ENCODE results near the gene OTOGL.
A peak's percentile ranks its signal among the peaks of the same experiment; 100 is the strongest.

The OTOGL gene

GRCh38 chr12:80099259-80099658 is at the start of gene OTOGL:
Gene OTOGL (plus strand): TSS chr12:80099537. CDS start chr12:80209432, 109,895 bp downstream.
- no peak for DNase-seq

- DNase-seq, result no peak
Measured at GRCh38 chr12:80050236-80050635, 49.1 kb upstream of the OTOGL start.

GRCh38 chr12:80053051-80053790 is 46.1 kb upstream of the OTOGL start:
- no peak for DNase-seq

- peak; percentile 24 for DNase-seq
Measured at GRCh38 chr12:80056232-80056631, 43.1 kb upstream of the OTOGL start.

- peak; percentile 74 for DNase-seq
Measured at GRCh38 chr12:80056845-80057244, 42.5 kb upstream of the OTOGL start.

GRCh38 chr12:80058586-80058985 is 40.8 kb upstream of the OTOGL start:
- DNase-seq, result peak; percentile 76

- peak; percentile 99 for DNase-seq
Measured at GRCh38 chr12:80059102-80059501, 40.2 kb upstream of the OTOGL start.

- DNase-seq, result peak; percentile 92
Measured at GRCh38 chr12:80059875-80060274, 39.5 kb upstream of the OTOGL start.

- no peak for DNase-seq
Measured at GRCh38 chr12:80064269-80064668, 35.1 kb upstream of the OTOGL start.

GRCh38 chr12:80064951-80065350 is 34.4 kb upstream of the OTOGL start:
- DNase-seq, result peak; percentile 13

- DNase-seq, result peak; percentile 69
Measured at GRCh38 chr12:80068173-80068572, 31.2 kb upstream of the OTOGL start.

- DNase-seq, result peak; percentile 43
Measured at GRCh38 chr12:80083892-80084614, 15.3 kb upstream of the OTOGL start.

- no peak for DNase-seq
Measured at GRCh38 chr12:80086025-80086424, 13.3 kb upstream of the OTOGL start.

- no peak for DNase-seq
Measured at GRCh38 chr12:80087486-80088213, 11.7 kb upstream of the OTOGL start.

- DNase-seq, result no peak
Measured at GRCh38 chr12:80100591-80100990, 1.3 kb downstream of the OTOGL start.

GRCh38 chr12:80101126-80101525 is 1.8 kb downstream of the OTOGL start:
- peak; percentile 81 for DNase-seq

- no peak for DNase-seq
Measured at GRCh38 chr12:80107221-80107620, 7.9 kb downstream of the OTOGL start.

GRCh38 chr12:80116735-80117134 is 17.4 kb downstream of the OTOGL start:
- no peak for DNase-seq

GRCh38 chr12:80118565-80119324 is 19.4 kb downstream of the OTOGL start:
- DNase-seq, result no peak

GRCh38 chr12:80120994-80121393 is 21.7 kb downstream of the OTOGL start:
- DNase-seq, result no peak

GRCh38 chr12:80121661-80122060 is 22.3 kb downstream of the OTOGL start:
- no peak for DNase-seq

GRCh38 chr12:80129895-80130530 is 30.7 kb downstream of the OTOGL start:
- DNase-seq, result no peak
